T47D (cell line): Measurements from ENCODE around the gene SAFB.

Source experiments
- DNase-seq, 2 experiments: peaks; one replicate each; pipeline versions ENCODE4 v3.0.0 to v3.0.0-alpha.2; 2011 to 2012; ENCODE audit warnings: low read depth in 1 of 2, low spot score in 1 of 2
- JUND ChIP-seq: IDR thresholded peaks from 2 replicates; pipeline ENCODE4 v1.6.1; 2012; ENCODE audit warnings: low read depth
- in situ Hi-C: cut with HindIII; loops from 2 replicates; pipeline ENCODE4 v1.10.0; 2016; ENCODE audit warnings: low sequenced_read_pairs, low pct_unique_long_range_greater_than_20kb

SAFB gene

DNA sequence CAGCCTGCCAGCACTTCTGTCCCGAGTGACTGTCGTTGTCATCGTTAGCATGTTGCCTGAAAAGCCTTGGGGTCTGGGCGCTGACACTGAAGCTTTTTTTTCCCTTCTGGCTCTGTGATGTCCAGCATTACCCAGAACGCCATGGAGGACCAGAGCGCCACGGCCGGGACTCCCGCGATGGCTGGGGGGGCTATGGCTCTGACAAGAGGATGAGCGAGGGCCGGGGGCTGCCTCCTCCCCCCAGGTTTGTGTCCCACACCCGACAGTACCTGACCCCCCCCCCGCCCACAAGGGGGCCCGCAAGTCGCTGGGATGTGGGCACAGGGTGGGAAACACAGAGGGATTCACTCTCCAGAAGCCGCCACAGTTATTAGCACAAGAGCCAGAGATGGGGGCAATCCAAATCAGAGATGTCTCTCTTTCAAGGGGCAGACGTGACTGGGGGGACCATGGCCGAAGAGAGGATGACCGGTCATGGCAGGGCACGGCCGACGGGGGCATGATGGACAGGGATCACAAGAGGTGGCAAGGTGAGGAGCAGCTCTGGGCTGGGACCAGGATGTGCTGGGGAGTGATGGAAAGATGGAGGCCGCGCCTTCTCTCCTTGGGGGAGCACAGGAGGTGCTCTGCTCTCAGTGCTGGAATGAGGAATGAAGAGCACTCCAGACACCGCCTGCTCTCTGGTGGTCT is 44.2 kb downstream of the SAFB start:
- no peak for DNase-seq
- in situ Hi-C loops: no loop called here
- TF ChIP-seq JUND: no peak

DNA sequence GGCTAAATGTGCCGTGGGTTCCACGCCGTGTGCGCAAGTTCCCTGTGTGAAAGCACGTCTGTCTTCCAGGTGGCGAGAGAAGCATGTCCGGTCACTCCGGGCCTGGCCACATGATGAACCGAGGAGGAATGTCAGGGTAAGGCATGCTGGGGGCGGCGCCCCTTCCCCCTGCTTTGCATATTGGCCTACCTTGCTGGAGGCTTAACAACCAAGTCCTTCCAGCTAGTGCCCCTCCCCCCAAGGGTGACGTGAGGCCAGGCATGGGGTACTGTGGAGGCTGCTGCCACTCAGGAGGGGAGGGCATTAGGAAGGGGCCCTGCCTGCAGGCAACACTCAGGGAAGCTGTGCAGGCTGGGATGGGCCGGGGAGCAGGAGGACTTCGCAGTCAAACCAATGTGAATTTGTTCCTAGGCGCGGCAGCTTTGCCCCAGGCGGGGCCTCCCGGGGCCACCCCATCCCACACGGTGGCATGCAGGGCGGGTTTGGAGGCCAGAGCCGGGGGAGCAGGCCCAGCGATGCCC is 44.9 kb downstream of the SAFB start:
- TF ChIP-seq JUND: no peak
- in situ Hi-C loops: no loop called here

GRCh38 chr19:5669212-5669611 is 46.3 kb downstream of the SAFB start:
- TF ChIP-seq JUND: no peak
- DNase-seq: no peak
- in situ Hi-C loops: no loop called here

More for the DNA sequence above, 44.9 kb downstream of the SAFB start:
- DNase-seq: no peak

DNA sequence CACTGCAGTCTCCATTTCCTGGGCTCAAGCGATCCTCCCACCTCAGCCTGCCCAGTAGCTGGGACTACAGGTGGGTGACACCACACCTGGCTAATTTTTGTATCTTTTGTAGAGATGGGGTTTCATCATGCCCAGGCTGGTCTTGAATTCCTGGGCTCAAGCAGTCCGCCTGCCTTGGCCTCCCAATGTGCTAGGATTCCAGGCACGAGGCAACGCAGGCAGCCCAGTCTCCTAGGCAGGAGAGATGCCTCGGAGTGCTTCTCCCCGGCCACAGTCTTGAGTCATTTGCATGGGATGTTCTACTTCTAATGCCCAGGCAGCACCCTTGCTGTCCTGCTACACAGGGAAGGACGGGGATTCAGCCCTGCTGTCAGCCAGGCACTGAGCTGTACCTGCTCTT is 48.7 kb downstream of the SAFB start:
- TF ChIP-seq JUND: no peak
- no peak for DNase-seq
- in situ Hi-C loops: no loop called here

DNA sequence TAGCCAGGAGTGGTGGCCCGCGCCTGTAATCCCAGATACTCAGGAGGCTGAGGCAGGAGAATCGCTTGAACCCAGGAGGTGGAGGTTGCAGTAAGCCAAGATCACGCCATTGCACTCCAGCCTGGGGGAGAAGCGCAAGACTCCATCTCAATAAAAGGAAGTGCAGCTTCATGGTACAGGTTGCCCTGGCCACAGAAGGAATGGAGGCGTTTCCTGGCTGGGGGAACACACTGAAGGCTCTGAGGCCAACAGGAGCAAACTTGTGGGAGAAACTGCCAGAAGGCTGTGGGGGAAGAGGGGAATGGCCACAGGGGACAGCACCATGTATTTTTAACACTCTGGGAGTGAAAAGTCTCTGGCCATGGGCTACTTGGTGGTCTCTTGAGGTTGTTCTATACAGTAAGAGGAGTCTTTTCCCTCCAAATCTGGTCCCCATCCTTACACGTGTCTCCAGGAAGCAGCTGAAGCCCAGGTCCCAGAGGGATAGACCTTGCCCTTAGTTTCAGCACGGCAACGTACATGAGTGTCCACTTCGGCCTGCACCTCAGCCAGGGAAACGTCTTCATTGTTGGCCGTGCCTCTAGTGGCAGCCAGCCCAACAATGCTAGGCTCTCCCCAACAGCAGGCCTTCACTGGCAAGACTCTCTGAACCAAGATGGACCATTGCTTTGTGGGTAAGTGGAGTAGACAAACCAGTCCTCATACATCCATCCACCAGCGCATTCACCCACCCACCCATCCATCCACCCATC is 50.0 kb downstream of the SAFB start:
- no peak for TF ChIP-seq JUND
- no peak for DNase-seq
- in situ Hi-C loops: no loop called here

GRCh38 chr19:5673752-5674151 is 50.9 kb downstream of the SAFB start:
- in situ Hi-C loops: no loop called here
- TF ChIP-seq JUND: no peak
- DNase-seq: no peak

- in situ Hi-C loops: no loop called here
- DNase-seq: no peak
- TF ChIP-seq JUND: no peak
These were observed 51.8 kb downstream of the SAFB start for GRCh38 chr19:5674714-5675113.

DNA sequence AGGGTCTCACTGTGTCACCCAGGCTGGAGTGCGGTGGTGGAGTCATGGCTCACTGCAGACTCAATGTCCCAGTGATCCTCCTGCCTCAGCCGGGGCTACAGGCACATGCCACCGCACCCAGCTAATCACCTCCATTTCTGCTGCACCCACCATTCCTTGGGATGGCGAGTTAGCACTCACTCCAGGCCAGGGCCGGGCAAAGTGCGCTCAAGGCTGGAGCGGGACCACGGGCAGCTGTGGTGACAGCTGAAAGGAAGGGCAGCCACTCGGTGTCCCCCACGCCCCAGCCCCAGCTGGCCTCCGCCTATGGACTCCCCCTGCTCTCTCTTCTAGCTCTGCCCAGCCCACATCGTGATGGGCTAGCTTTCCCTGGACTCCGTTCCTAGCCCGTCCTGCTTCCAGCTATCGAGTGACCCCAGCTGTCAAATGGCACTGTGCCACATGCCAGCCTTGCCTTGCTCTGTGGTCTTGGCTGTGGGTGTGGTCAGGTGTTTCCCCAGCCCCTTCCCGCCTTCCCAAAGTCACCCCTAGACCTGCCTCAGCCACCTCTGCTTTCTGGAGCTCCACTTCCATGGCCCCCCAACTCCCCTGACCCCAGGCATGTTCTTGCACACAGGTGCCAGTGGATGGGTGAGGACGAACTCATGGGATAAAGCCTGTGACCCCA is 53.4 kb downstream of the SAFB start:
- in situ Hi-C loops: no loop called here
- TF ChIP-seq JUND: no peak
- DNase-seq: no peak

DNA sequence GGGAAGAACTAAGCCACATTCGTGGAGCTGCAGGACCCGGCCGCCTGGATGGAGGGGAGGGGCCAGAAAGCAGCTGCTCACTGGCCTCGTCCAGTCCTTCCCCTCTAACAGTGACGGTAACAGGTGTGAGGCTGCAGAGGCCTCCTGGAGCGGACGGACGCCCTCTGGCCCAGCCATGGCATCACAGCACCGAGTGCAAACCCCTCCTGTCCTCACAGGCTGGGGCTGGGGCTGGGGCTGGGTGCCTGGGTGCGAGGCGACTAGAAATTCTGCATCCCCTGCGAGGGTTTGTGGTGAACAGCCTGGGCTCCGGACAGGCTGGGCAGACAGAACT is 53.9 kb downstream of the SAFB start:
- no peak for TF ChIP-seq JUND
- in situ Hi-C loops: no loop called here

DNA sequence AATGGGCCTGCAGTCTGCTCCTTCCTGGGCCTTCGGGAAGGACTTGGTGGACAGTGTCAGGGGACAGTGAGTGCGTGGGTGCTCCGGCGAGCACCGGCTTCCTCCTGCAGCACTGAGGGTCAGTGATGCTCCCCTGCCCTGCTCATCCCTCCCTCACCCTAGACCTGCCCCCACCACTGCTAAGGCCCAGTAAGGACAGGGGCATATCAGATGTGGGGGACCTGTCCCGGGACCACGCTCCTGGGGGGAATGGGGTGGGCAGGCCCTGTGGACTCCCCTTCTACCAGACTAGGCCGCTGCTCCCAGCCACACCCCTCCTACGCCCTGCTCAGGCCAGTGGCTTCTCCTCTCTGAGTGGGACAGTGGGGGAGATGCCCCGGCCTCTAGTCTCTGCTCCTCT is 54.3 kb downstream of the SAFB start:
- DNase-seq: no peak
- TF ChIP-seq JUND: no peak
- in situ Hi-C loops: no loop called here

More for the DNA sequence above, 53.9 kb downstream of the SAFB start:
- no peak for DNase-seq

- no peak for TF ChIP-seq JUND
- no peak for DNase-seq
- in situ Hi-C loops: no loop called here
These were observed 54.7 kb downstream of the SAFB start for GRCh38 chr19:5677580-5677979.

- TF ChIP-seq JUND: no peak
- in situ Hi-C loops: no loop called here
- DNase-seq: no peak
These were observed 55.3 kb downstream of the SAFB start for GRCh38 chr19:5678071-5678718.
